CD4-positive, alpha-beta T cell (primary cell): Measurements from ENCODE around the gene MSLN. TPM values are rescaled to one million over a fixed set of nuclear protein-coding genes. Genes with fewer than 3 reads are reported as not detected.
"Not testable (repeated sequence)": the region's sequence is repeated elsewhere in the genome, so short reads cannot be mapped to it uniquely, and the experiment has no call there.

ENCODE experiments used
- ATAC-seq: fragments of 200-7000 bp; cut with Tn5 transposase; one replicate; pipeline ENCODE4 v1.10.0; 2022; ENCODE audit warnings: mild to moderate bottlenecking; ENCODE audit not compliant: poor library complexity
- CTCF ChIA-PET: fragments of 350-600 bp; sonication (Branson Sonifier 250); formaldehyde crosslinking; loops from one replicate; lab custom pipeline; 2021; ENCODE audit warnings: antibody characterized with exemption, inconsistent platforms; lab: Charles Lee
- POLR2A ChIA-PET: fragments of 350-600 bp; sonication (Branson Sonifier 250); formaldehyde crosslinking; loops from one replicate; lab custom pipeline; 2021; ENCODE audit warnings: antibody characterized with exemption, inconsistent platforms; lab: Charles Lee
- DNase-seq, 14 experiments: peaks; one replicate each; pipeline ENCODE4 v3.0.0-alpha.2; 2013 to 2020; ENCODE audit warnings: mixed read lengths in 2 of 14
- H3K27ac ChIP-seq, 2 donors: one replicate each; pipeline versions ENCODE4 v1.5.1 to v1.7.0; 2013; ENCODE audit warnings: low read length in 2 of 2, low read depth in 1 of 2, mild to moderate bottlenecking in 1 of 2
- H3K27me3 ChIP-seq, 2 experiments: 1 replicate in 1 of 2; 2 replicates in 1 of 2; pipeline versions ENCODE4 v1.6.1 to v1.7.0; 2013; ENCODE audit warnings: low read length in 2 of 2, control low read depth in 1 of 2, mild to moderate bottlenecking in 1 of 2, moderate library complexity in 1 of 2; ENCODE audit not compliant: insufficient read depth in 2 of 2, control insufficient read depth in 1 of 2
- H3K36me3 ChIP-seq: one replicate; pipeline ENCODE4 v1.6.1; 2013; ENCODE audit warnings: low read length, control low read depth; ENCODE audit not compliant: insufficient read depth
- H3K4me1 ChIP-seq: one replicate; pipeline ENCODE4 v1.6.1; 2013; ENCODE audit warnings: low read length, control low read depth; ENCODE audit not compliant: insufficient read depth
- H3K4me3 ChIP-seq: one replicate; pipeline ENCODE4 v1.5.1; 2013; ENCODE audit warnings: mild to moderate bottlenecking, low read length, moderate library complexity
- H3K9me3 ChIP-seq, 2 experiments: 1 replicate in 1 of 2; 2 replicates in 1 of 2; pipeline versions ENCODE4 v1.6.1 to v1.7.0; 2013; ENCODE audit warnings: low read length in 2 of 2, mild to moderate bottlenecking in 2 of 2, control low read depth in 1 of 2, moderate library complexity in 1 of 2; ENCODE audit not compliant: control insufficient read depth in 1 of 2, insufficient read depth in 1 of 2
- H3K27ac Mint-ChIP-seq: one replicate; pipeline ENCODE4 v1.8.0; 2020; ENCODE audit warnings: mixed read lengths
- H3K27me3 Mint-ChIP-seq: one replicate; pipeline ENCODE4 v1.8.0; 2021; ENCODE audit warnings: mixed read lengths
- H3K36me3 Mint-ChIP-seq: one replicate; pipeline ENCODE4 v1.8.0; 2021; ENCODE audit warnings: low read depth, mixed read lengths
- H3K4me1 Mint-ChIP-seq: one replicate; pipeline ENCODE4 v1.8.0; 2021; ENCODE audit warnings: low read depth, mixed read lengths
- H3K4me3 Mint-ChIP-seq: one replicate; pipeline ENCODE4 v1.8.0; 2020; ENCODE audit warnings: mild to moderate bottlenecking, mixed read lengths
- H3K9me3 Mint-ChIP-seq: one replicate; pipeline ENCODE4 v1.8.0; 2020; ENCODE audit warnings: mixed read lengths
- CTCF ChIP-seq: fragments of 200-600 bp; IDR thresholded peaks from one replicate; pipeline ENCODE4 v1.8.0; 2022; ENCODE audit warnings: antibody characterized with exemption, mild to moderate bottlenecking
- intact Hi-C, 2 experiments: fragments of 100-400 bp; cut with DNase I in 1 of 2; cut with micrococcal nuclease in 1 of 2; formaldehyde crosslinking; loops; one replicate each; pipeline versions ENCODE4 v1.15.1 to v1.9.0; 2023 to 2025; cut with DNase I, micrococcal nuclease
- total RNA-seq, 174 experiments: library from RNA in 2 of 174; stranded (reverse) in 2 of 174; gene quantifications; one replicate each; pipeline ENCODE4 v1.2.3 and lab custom pipeline; 2021 to 2026

The MSLN gene
- total RNA-seq, 2 experiments from 2014 or later, result not detected

- ChIA-PET POLR2A (no interaction called here), CTCF (no interaction called here)
- peaks cover 5% of the 10 kb centered on the region for H3K27me3 Mint-ChIP-seq
- Histone ChIP-seq H3K36me3 (no peaks in the 10 kb centered on the region), H3K27me3 (no peaks in the 10 kb centered on the region), H3K4me3 (no peak overlapping the region), H3K4me1 (peaks cover 7% of the 10 kb centered on the region), H3K9me3 (no peaks in the 10 kb centered on the region), H3K27ac (no peak overlapping the region)
- DNase-seq (peak in 1 of 14 experiments; percentile 7), ATAC-seq (no peak)
- no peaks in the 10 kb centered on the region for H3K36me3 Mint-ChIP-seq
- no peaks in the 10 kb centered on the region for H3K4me1 Mint-ChIP-seq
- intact Hi-C loops, result no loop called here
- H3K9me3 Mint-ChIP-seq, result no peaks in the 10 kb centered on the region
- H3K4me3 Mint-ChIP-seq, result no peak overlapping the region
- TF ChIP-seq CTCF, result no peak
- no peak overlapping the region for H3K27ac Mint-ChIP-seq
These were observed 9.2 kb upstream of the MSLN start for GRCh38 chr16:751152-752006.

GRCh38 chr16:752007-752312, 8.6 kb upstream of the MSLN start:
- Mint-ChIP-seq H3K27me3 (peaks cover 5% of the 10 kb centered on the region), H3K27ac (no peak overlapping the region), H3K4me1 (no peaks in the 10 kb centered on the region), H3K36me3 (no peaks in the 10 kb centered on the region), H3K9me3 (no peaks in the 10 kb centered on the region), H3K4me3 (no peak overlapping the region)
- no peak overlapping the region for H3K27ac ChIP-seq
- no peaks in the 10 kb centered on the region for H3K36me3 ChIP-seq
- ChIA-PET CTCF (no interaction called here), POLR2A (no interaction called here)
- intact Hi-C loops, result no loop called here
- no peaks in the 10 kb centered on the region for H3K9me3 ChIP-seq
- DNase-seq, result no peak
- no peaks in the 10 kb centered on the region for H3K27me3 ChIP-seq
- no peak for ATAC-seq
- no peak overlapping the region for H3K4me3 ChIP-seq
- no peak for TF ChIP-seq CTCF
- peaks cover 7% of the 10 kb centered on the region for H3K4me1 ChIP-seq

- POLR2A ChIA-PET, H3K4me1 ChIP-seq, H3K9me3 ChIP-seq, H3K9me3 Mint-ChIP-seq, H3K4me3 Mint-ChIP-seq, H3K4me1 Mint-ChIP-seq, H3K27ac ChIP-seq, H3K4me3 ChIP-seq, H3K27ac Mint-ChIP-seq, intact Hi-C loops, ATAC-seq, DNase-seq, H3K36me3 ChIP-seq, H3K36me3 Mint-ChIP-seq, H3K27me3 Mint-ChIP-seq, H3K27me3 ChIP-seq, CTCF ChIA-PET: not testable (repeated sequence)
These were observed 6.4 kb upstream of the MSLN start for GRCh38 chr16:754121-754607.
